IMR-90 (cell line): ENCODE measurements around the gene AMFR.

Experiments used
- BHLHE40 ChIP-seq: fragments of 150-350 bp; IDR thresholded peaks from 2 replicates; pipeline ENCODE4 v1.6.1; 2016; ENCODE audit warnings: mild to moderate bottlenecking, low read depth, low read length
- RAD21 ChIP-seq: IDR thresholded peaks from 2 replicates; pipeline ENCODE4 v1.6.1; 2012; ENCODE audit warnings: low read length, improper control_type of control experiment
- TF ChIP-seq, protein P1 (sequence below): conservative IDR thresholded peaks from 2 replicates; pipeline ENCODE4 v1.5.1; 2012; ENCODE audit warnings: mild to moderate bottlenecking, low read depth, low read length, improper control_type of control experiment

GRCh38 chr16:56415875-56416274 is 9.5 kb downstream of the AMFR start:
- TF ChIP-seq, protein P1, sequence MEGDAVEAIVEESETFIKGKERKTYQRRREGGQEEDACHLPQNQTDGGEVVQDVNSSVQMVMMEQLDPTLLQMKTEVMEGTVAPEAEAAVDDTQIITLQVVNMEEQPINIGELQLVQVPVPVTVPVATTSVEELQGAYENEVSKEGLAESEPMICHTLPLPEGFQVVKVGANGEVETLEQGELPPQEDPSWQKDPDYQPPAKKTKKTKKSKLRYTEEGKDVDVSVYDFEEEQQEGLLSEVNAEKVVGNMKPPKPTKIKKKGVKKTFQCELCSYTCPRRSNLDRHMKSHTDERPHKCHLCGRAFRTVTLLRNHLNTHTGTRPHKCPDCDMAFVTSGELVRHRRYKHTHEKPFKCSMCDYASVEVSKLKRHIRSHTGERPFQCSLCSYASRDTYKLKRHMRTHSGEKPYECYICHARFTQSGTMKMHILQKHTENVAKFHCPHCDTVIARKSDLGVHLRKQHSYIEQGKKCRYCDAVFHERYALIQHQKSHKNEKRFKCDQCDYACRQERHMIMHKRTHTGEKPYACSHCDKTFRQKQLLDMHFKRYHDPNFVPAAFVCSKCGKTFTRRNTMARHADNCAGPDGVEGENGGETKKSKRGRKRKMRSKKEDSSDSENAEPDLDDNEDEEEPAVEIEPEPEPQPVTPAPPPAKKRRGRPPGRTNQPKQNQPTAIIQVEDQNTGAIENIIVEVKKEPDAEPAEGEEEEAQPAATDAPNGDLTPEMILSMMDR: no peak
- no peak for TF ChIP-seq RAD21
- TF ChIP-seq BHLHE40: no peak
